ENCODE results near the gene SH3BGR. TPM values are rescaled to one million over a fixed set of nuclear protein-coding genes. Genes with fewer than 3 reads are reported as not detected.

SH3BGR gene
- total RNA-seq, 1 donor: 6.2 TPM

DNA sequence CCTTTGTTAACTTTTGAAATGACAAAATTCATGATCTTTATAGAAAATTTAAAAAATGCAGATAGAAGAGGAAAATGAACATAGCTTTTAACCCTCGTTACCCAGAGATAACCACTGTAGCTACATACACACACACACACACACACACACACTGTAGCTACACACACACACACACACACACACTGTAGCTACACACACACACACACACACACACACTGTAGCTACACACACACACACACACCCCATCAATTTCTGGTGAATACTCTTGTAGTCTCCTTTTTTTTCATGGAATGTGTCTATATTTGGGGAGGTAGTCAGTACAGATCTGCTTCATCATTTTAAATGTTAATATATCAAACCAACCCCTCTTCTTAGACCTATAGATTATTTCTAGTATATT is 58.5 kb downstream of the SH3BGR start:
- no peak for DNase-seq (ENCODE audit: low read depth)
- TF ChIP-seq, protein P1, sequence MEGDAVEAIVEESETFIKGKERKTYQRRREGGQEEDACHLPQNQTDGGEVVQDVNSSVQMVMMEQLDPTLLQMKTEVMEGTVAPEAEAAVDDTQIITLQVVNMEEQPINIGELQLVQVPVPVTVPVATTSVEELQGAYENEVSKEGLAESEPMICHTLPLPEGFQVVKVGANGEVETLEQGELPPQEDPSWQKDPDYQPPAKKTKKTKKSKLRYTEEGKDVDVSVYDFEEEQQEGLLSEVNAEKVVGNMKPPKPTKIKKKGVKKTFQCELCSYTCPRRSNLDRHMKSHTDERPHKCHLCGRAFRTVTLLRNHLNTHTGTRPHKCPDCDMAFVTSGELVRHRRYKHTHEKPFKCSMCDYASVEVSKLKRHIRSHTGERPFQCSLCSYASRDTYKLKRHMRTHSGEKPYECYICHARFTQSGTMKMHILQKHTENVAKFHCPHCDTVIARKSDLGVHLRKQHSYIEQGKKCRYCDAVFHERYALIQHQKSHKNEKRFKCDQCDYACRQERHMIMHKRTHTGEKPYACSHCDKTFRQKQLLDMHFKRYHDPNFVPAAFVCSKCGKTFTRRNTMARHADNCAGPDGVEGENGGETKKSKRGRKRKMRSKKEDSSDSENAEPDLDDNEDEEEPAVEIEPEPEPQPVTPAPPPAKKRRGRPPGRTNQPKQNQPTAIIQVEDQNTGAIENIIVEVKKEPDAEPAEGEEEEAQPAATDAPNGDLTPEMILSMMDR (IDR thresholded peaks at IDR 0.05; ENCODE audit: insufficient read depth, low read length): no peak
- no peak overlapping the region for H3K4me3 ChIP-seq (ENCODE audit: low read depth, low read length)

DNA sequence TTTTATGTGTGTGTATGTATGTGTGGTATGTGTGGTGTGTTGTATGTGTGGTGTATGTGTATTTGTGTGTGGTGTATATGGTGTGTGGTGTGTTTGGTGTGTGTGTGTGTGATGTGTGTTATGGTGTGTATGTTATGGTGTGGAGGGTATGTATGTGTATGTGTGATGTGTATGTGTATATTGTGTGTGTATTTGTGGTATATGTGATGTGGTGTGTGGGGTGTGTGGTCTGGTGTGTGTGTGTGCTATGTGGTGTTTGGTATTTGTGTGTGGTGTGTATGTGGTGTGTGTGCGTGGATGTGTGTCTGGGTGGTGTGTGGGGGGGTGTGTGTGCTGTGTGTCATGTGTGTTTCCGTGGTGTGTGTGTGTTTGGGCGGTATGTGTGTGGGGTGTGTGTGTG is 59.3 kb downstream of the SH3BGR start:
- no peak for DNase-seq (ENCODE audit: low read depth)
- TF ChIP-seq, protein P1 (IDR thresholded peaks at IDR 0.05; ENCODE audit: insufficient read depth, low read length): no peak
- no peak overlapping the region for H3K4me3 ChIP-seq (ENCODE audit: low read depth, low read length)

DNA sequence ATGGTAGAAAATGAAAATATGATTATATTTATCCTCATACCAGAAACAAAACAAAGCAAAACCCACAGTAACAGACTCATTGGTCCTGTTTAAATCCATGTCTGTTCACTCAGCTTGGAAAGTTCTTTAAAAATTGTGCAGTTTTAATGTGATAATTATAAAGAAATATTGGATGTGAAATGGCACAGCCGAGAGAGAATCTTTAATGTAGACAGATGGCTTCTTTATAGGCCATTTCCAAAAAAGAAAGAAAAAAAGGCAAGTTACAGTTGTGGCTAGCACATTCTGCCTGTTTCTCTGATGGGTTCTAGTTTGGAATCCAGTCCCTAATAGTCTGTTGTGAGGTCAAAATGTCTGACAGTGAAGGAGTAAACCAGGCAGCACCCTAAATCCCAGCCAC is 62.0 kb downstream of the SH3BGR start:
- TF ChIP-seq, protein P1 (IDR thresholded peaks at IDR 0.05; ENCODE audit: insufficient read depth, low read length): no peak
- no peak overlapping the region for H3K4me3 ChIP-seq (ENCODE audit: low read depth, low read length)
- no peak for DNase-seq (ENCODE audit: low read depth)

DNA sequence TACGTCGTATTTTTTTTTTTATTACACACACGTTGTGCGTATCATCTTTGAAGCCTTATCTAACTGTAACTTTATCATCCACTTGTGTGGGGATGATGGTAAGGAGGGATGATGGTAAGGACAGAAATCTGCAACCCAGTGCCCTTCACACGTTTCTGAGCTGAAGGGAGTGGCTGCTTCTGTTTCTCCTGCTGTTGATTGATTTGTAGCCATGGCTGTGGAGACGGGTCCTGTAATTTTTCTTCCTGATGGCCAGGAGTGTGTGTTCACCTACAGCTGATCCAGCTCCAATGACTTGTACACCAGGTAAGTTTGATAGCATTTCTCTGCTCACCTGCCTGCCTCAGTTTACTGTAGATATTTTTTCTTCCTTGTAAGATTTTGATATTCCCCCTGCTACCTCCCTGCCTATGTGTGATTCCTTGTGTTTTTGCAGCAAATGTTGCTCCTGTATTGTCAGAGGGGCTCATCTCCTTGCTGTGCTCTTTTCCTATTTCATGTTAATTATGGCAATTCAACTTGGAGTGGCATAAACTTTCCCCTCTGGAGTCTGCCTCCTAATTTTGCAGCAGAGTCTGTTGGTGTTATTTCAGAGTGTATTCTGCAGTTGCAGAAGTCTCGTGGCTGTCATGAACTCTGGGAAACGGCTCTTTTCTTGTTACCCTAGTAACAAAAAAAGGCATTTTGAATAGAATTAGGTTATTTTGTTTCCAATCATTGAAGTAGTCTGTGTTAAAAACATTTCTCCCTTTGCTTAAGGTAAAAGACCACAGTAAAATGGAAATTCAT is 64.1 kb downstream of the SH3BGR start:
- no peak for DNase-seq (ENCODE audit: low read depth)
- TF ChIP-seq, protein P1 (IDR thresholded peaks at IDR 0.05; ENCODE audit: insufficient read depth, low read length): no peak
- no peak overlapping the region for H3K4me3 ChIP-seq (ENCODE audit: low read depth, low read length)

DNA sequence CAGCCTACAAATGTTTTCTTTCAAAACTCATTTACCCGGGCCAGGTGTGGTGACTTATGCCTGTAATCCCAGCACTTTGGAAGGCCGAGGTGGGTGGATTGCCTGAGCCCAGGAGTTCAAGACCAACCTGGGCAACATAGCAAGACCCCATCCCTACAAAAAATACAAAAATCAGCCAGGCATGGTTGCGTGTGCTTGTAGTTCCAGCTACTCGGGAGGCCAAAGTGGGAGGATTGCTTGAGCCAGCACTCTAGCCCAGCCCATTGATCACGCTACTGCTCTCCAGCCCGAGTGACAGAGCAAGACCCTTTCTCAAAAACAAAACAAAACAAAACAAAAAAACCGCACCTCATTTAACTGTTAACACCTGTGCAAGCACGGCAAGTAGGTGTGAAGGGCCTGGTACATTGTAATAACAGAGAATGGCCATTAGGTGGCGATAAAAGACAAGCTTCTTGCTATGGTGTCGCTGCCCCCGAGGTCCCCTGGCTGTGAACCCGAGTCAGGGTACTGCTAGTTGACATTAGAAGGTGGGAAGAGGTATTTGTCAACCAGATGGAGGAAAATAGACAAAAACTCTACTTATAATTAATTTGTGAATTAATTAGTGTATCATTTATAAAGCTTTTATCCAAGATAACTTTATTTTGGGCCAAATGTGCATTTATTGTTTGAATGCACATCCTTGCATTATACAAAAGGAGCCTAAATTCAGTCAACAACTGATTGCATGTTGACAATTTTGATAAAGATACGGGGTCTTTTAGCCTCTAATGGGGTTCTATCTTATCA is 66.5 kb downstream of the SH3BGR start:
- TF ChIP-seq, protein P1 (IDR thresholded peaks at IDR 0.05; ENCODE audit: insufficient read depth, low read length): peak; percentile 80
- DNase-seq (ENCODE audit: low read depth): peak; percentile 50

GRCh38 chr21:39518847-39519210 is 67.1 kb downstream of the SH3BGR start:
- DNase-seq (ENCODE audit: low read depth): peak; percentile 55
- TF ChIP-seq, protein P1 (IDR thresholded peaks at IDR 0.05; ENCODE audit: insufficient read depth, low read length): no peak
- no peak overlapping the region for H3K4me3 ChIP-seq (ENCODE audit: low read depth, low read length)

More for the DNA sequence above, 66.5 kb downstream of the SH3BGR start:
- no peak overlapping the region for H3K4me3 ChIP-seq (ENCODE audit: low read depth, low read length)
